ENCODE data around the gene PDCD2L. TPM values are rescaled to one million over a fixed set of nuclear protein-coding genes. Genes with fewer than 3 reads are reported as not detected.
A peak's percentile ranks its signal among the peaks of the same experiment; 100 is the strongest.

The PDCD2L gene
- total RNA-seq, 1 donor from 2014 or later: 24.5 TPM

- Histone ChIP-seq H3K27me3 (ENCODE audit: control insufficient read depth, insufficient read depth, low read length) (no peaks in the 10 kb centered on the region), H3K4me3 (ENCODE audit: low read depth, low read length) (peak overlapping the region; percentile 95), H3K36me3 (ENCODE audit: control insufficient read depth, insufficient read depth, low read length) (peaks cover 3% of the 10 kb centered on the region)
- no peak for TF ChIP-seq CTCF (IDR thresholded peaks at IDR 0.05; ENCODE audit: insufficient read depth, low read length, severe bottlenecking)
- FAIRE-seq (no peak), DNase-seq (ENCODE audit: low read depth) (no peak)
These were observed 25.4 kb downstream of the PDCD2L start for GRCh38 chr19:34429553-34429952.

GRCh38 chr19:34430738-34431625 is 26.8 kb downstream of the PDCD2L start:
- FAIRE-seq (no peak), DNase-seq (ENCODE audit: low read depth) (peak; percentile 60)
- Histone ChIP-seq H3K27me3 (ENCODE audit: control insufficient read depth, insufficient read depth, low read length) (no peaks in the 10 kb centered on the region), H3K36me3 (ENCODE audit: control insufficient read depth, insufficient read depth, low read length) (peaks cover 8% of the 10 kb centered on the region), H3K4me3 (ENCODE audit: low read depth, low read length) (no peak overlapping the region)
- TF ChIP-seq CTCF (IDR thresholded peaks at IDR 0.05; ENCODE audit: insufficient read depth, low read length, severe bottlenecking): peak; percentile 64

- H3K27me3 ChIP-seq (ENCODE audit: control insufficient read depth, insufficient read depth, low read length): no peaks in the 10 kb centered on the region
- peaks cover 8% of the 10 kb centered on the region for H3K36me3 ChIP-seq (ENCODE audit: control insufficient read depth, insufficient read depth, low read length)
- no peak for TF ChIP-seq CTCF (IDR thresholded peaks at IDR 0.05; ENCODE audit: insufficient read depth, low read length, severe bottlenecking)
- no peak overlapping the region for H3K4me3 ChIP-seq (ENCODE audit: low read depth, low read length)
- no peak for DNase-seq (ENCODE audit: low read depth)
- no peak for FAIRE-seq
These were observed 27.6 kb downstream of the PDCD2L start for GRCh38 chr19:34431681-34432402.

GRCh38 chr19:34432797-34433196 is 28.6 kb downstream of the PDCD2L start:
- no peak for FAIRE-seq
- no peak for DNase-seq (ENCODE audit: low read depth)
- Histone ChIP-seq H3K36me3 (ENCODE audit: control insufficient read depth, insufficient read depth, low read length) (peaks cover 8% of the 10 kb centered on the region), H3K27me3 (ENCODE audit: control insufficient read depth, insufficient read depth, low read length) (no peaks in the 10 kb centered on the region), H3K4me3 (ENCODE audit: low read depth, low read length) (no peak overlapping the region)
- no peak for TF ChIP-seq CTCF (IDR thresholded peaks at IDR 0.05; ENCODE audit: insufficient read depth, low read length, severe bottlenecking)

GRCh38 chr19:34436716-34437115 is 32.5 kb downstream of the PDCD2L start:
- H3K27me3 ChIP-seq (ENCODE audit: control insufficient read depth, insufficient read depth, low read length): no peaks in the 10 kb centered on the region
- H3K4me3 ChIP-seq (ENCODE audit: low read depth, low read length): no peak overlapping the region
- peaks cover 13% of the 10 kb centered on the region for H3K36me3 ChIP-seq (ENCODE audit: control insufficient read depth, insufficient read depth, low read length)
- no peak for TF ChIP-seq CTCF (IDR thresholded peaks at IDR 0.05; ENCODE audit: insufficient read depth, low read length, severe bottlenecking)
- DNase-seq (ENCODE audit: low read depth) (no peak), FAIRE-seq (no peak)
